ENCODE results near the gene SLC44A2. TPM values are rescaled to one million over a fixed set of nuclear protein-coding genes. Genes with fewer than 3 reads are reported as not detected.
A peak's percentile ranks its signal among the peaks of the same experiment; 100 is the strongest.

SLC44A2 gene
- total RNA-seq, 1 donor from 2014 or later = 220 TPM

GRCh38 chr19:10643968-10644259 lies 18.6 kb downstream of the SLC44A2 start:
- no peak overlapping the region for H3K4me3 Mint-ChIP-seq (ENCODE audit: unreplicated experiment)
- peak overlapping the region; percentile 90 for H3K27ac Mint-ChIP-seq (ENCODE audit: unreplicated experiment)

GRCh38 chr19:10644260-10645007 lies 19.1 kb downstream of the SLC44A2 start:
- DNase-seq (ENCODE audit: low spot score) = no peak
- H3K9me3 Mint-ChIP-seq (ENCODE audit: low read depth) = no peaks in the 10 kb centered on the region
- no peaks in the 10 kb centered on the region for H3K27me3 Mint-ChIP-seq (ENCODE audit: low read depth)
- peaks cover 26% of the 10 kb centered on the region for H3K4me1 Mint-ChIP-seq (ENCODE audit: low read depth)
- peak; percentile 93 for TF ChIP-seq CTCF (IDR thresholded peaks at IDR 0.05)
- H3K27ac Mint-ChIP-seq (ENCODE audit: unreplicated experiment) = peak overlapping the region; percentile 90
- H3K4me3 Mint-ChIP-seq (ENCODE audit: unreplicated experiment) = no peak overlapping the region
- H3K36me3 Mint-ChIP-seq (ENCODE audit: low read depth) = peaks cover 11% of the 10 kb centered on the region

More at GRCh38 chr19:10643968-10644259, 18.6 kb downstream of the SLC44A2 start:
- peaks cover 11% of the 10 kb centered on the region for H3K36me3 Mint-ChIP-seq (ENCODE audit: low read depth)
- no peaks in the 10 kb centered on the region for H3K9me3 Mint-ChIP-seq (ENCODE audit: low read depth)
- no peaks in the 10 kb centered on the region for H3K27me3 Mint-ChIP-seq (ENCODE audit: low read depth)
- peaks cover 26% of the 10 kb centered on the region for H3K4me1 Mint-ChIP-seq (ENCODE audit: low read depth)
- no peak for DNase-seq (ENCODE audit: low spot score)
- TF ChIP-seq CTCF (IDR thresholded peaks at IDR 0.05) = no peak

GRCh38 chr19:10646456-10647159 lies 21.3 kb downstream of the SLC44A2 start:
- peaks cover 28% of the 10 kb centered on the region for H3K4me1 Mint-ChIP-seq (ENCODE audit: low read depth)
- H3K36me3 Mint-ChIP-seq (ENCODE audit: low read depth) = peaks cover 8% of the 10 kb centered on the region
- no peak overlapping the region for H3K4me3 Mint-ChIP-seq (ENCODE audit: unreplicated experiment)
- H3K27ac Mint-ChIP-seq (ENCODE audit: unreplicated experiment) = no peak overlapping the region
- no peak for DNase-seq (ENCODE audit: low spot score)
- no peaks in the 10 kb centered on the region for H3K27me3 Mint-ChIP-seq (ENCODE audit: low read depth)
- no peaks in the 10 kb centered on the region for H3K9me3 Mint-ChIP-seq (ENCODE audit: low read depth)
- TF ChIP-seq CTCF (IDR thresholded peaks at IDR 0.05) = no peak

- Mint-ChIP-seq H3K4me1 (ENCODE audit: low read depth) (peaks cover 28% of the 10 kb centered on the region), H3K9me3 (ENCODE audit: low read depth) (no peaks in the 10 kb centered on the region), H3K27ac (ENCODE audit: unreplicated experiment) (no peak overlapping the region), H3K27me3 (ENCODE audit: low read depth) (no peaks in the 10 kb centered on the region), H3K36me3 (ENCODE audit: low read depth) (peaks cover 2% of the 10 kb centered on the region), H3K4me3 (ENCODE audit: unreplicated experiment) (no peak overlapping the region)
- no peak for DNase-seq (ENCODE audit: low spot score)
- TF ChIP-seq CTCF (IDR thresholded peaks at IDR 0.05) = no peak
These were observed 23.0 kb downstream of the SLC44A2 start for GRCh38 chr19:10648360-10648759.

- peak overlapping the region; percentile 92 for H3K4me3 Mint-ChIP-seq (ENCODE audit: unreplicated experiment)
- H3K4me1 Mint-ChIP-seq (ENCODE audit: low read depth) = peaks cover 30% of the 10 kb centered on the region
- no peaks in the 10 kb centered on the region for H3K36me3 Mint-ChIP-seq (ENCODE audit: low read depth)
- TF ChIP-seq CTCF (IDR thresholded peaks at IDR 0.05) = no peak
- H3K27me3 Mint-ChIP-seq (ENCODE audit: low read depth) = no peaks in the 10 kb centered on the region
- H3K9me3 Mint-ChIP-seq (ENCODE audit: low read depth) = no peaks in the 10 kb centered on the region
- H3K27ac Mint-ChIP-seq (ENCODE audit: unreplicated experiment) = no peak overlapping the region
- DNase-seq (ENCODE audit: low spot score) = no peak
These were observed 26.5 kb downstream of the SLC44A2 start for GRCh38 chr19:10651851-10652250.
